Posterior vena cava (tissue), 2 donors: ENCODE data around the gene BMERB1. TPM values are rescaled to one million over a fixed set of nuclear protein-coding genes. Genes with fewer than 3 reads are reported as not detected.
A peak's percentile ranks its signal among the peaks of the same experiment; 100 is the strongest.
"Not testable (repeated sequence)": the region's sequence is repeated elsewhere in the genome, so short reads cannot be mapped to it uniquely, and the experiment has no call there.

ENCODE experiments used
- DNase-seq: peaks from one replicate; pipeline ENCODE4 v3.0.0-alpha.2; 2020; ENCODE audit warnings: low spot score
- intact Hi-C, 2 donors: fragments of 100-400 bp; cut with DNase I; formaldehyde crosslinking; loops; one replicate each; pipeline versions ENCODE4 v1.14.1 to v1.14.2; 2022 to 2023
- total RNA-seq, 2 donors: library from RNA; stranded (reverse); fragmentation: NEBNext Ultra II Directional; extraction: Animal tissue kit (Norgen Biotek cat#: 25700); gene quantifications; one replicate each; pipeline ENCODE4 v1.2.1, GENCODE V29; 2021
- donor health status: DM: yes; HTN: yes; CAD: no.
- donor health status: DM: yes; HTN: yes; CAD: no.

Gene BMERB1
- total RNA-seq, 2 donors from 2014 or later = 63.6 to 64.0 TPM

- intact Hi-C loops = no loop called here
- no peak for DNase-seq
Measured at GRCh38 chr16:15418206-15418605, 16.2 kb upstream of the BMERB1 start.

DNA sequence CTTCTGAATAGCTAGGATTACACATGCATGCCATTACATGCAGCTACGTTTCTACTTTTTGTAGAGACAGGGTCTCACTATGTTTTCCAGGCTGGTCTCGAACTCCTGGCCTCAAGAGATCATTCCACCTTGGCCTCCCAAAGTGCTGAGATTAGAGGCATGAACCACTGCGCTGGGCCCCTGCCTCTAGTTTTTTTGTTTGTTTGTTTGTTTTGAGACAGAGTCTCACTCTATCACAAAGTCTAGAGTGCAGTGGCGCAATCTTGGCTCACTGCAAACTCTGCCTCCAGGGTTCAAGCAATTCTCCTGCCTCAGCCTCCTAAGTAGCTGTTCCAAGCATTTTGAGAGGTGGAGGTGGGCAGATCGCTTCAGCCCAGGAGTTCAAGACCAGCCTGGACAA, 12.7 kb upstream of the BMERB1 start:
- intact Hi-C loops = loop anchor here in 1 of 2 donors (10.0 kb wide), 1 partner anchor 773 kb away; no protein-coding TSS in a partner anchor
- not testable (repeated sequence) for DNase-seq

DNA sequence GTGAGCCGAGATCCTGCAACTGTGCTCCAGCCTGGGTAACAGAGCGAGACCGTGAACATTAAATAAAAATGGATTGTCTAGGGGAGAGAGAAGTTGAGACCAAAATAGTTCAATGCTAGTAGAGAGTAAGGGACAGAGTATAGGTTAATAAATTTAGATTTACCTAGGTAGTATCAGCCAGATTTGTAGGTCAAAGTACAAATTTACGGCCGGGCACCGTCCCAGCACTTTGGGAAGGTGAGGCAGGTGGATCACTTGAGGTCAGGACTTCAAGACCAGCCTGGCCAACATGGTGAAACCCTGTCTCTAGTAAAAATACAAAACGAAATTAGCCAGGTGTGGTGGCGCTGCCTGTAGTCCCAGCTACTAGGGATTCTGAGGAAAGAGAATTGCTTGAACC, 12.2 kb upstream of the BMERB1 start:
- no peak for DNase-seq
- intact Hi-C loops = loop anchor here in 1 of 2 donors (10.0 kb wide), 1 partner anchor 773 kb away; no protein-coding TSS in a partner anchor

DNA sequence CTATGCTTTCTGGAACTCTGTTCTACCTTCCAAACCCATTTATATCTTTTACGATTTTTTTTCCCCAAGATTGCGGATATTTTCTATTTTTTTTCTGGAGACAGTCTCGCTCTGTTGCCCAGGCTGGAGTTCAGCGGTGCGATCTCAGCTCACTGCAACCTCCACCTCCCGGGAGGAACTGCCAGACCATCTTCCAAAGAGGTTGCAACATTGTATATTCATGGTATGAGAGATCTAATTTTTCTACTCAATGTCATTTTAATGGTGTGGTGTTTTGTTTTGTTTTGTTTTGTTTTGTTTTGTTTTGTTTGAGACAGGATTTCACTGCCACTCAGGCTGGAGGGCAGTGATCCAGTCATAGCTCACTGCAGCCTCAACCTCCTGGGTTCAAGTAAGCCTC, 8.5 kb upstream of the BMERB1 start:
- DNase-seq = no peak
- intact Hi-C loops = loop anchor here in 1 of 2 donors (10.0 kb wide), 1 partner anchor 769 kb away; no protein-coding TSS in a partner anchor

DNA sequence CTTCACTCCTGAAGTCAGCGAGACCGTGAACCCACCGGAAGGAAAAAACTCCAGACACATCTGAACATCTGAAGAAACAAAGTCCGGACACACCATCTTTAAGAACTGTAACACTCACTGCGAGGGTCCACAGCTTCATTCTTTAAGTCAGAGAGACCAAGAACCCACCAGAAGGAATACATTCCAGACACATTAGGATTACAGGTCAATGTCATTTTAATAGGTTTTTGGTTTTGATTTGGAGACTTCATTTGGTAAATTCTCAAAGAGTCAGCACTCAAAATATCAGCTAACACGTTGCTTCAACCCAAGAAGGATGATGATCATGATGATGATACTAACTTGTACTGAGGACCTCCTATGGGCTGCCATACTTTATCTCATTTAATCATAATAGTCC, 7.6 kb upstream of the BMERB1 start:
- no peak for DNase-seq
- intact Hi-C loops = loop anchor here in 1 of 2 donors (10.0 kb wide), 1 partner anchor 768 kb away; no protein-coding TSS in a partner anchor

GRCh38 chr16:15427648-15428239, 6.6 kb upstream of the BMERB1 start:
- DNase-seq = peak; percentile 85
- intact Hi-C loops = loop anchor here in 1 of 2 donors (10.0 kb wide), 1 partner anchor 767 kb away; no protein-coding TSS in a partner anchor

GRCh38 chr16:15430884-15431283, 3.5 kb upstream of the BMERB1 start:
- DNase-seq = not testable (repeated sequence)
- intact Hi-C loops = loop anchor here (5.0 kb wide), 3 partner anchors 61 to 121 kb away; no protein-coding TSS in a partner anchor

DNA sequence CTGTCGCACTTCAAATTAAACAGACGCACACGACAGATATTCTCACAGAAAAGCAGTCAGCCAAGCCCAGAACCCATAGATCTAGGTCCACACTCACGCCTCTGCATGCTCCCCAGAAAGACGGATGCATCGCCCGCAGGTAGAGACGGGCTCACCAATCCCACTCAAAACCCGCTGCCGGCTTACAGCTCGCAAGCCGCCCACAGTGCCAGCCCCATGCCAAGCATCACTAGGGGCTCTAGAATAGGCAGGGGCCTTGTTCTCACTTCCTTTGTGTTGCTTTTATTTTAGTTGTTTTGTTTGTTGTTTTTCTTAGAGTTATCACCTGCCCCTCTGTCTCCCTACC, 336 bp upstream of the BMERB1 start:
- DNase-seq = no peak
- intact Hi-C loops = loop anchor here (5.0 kb wide), 3 partner anchors 58 to 118 kb away; no protein-coding TSS in a partner anchor

GRCh38 chr16:15435216-15435864, 952 bp downstream of the BMERB1 start:
- no peak for DNase-seq
- intact Hi-C loops = no loop called here

DNA sequence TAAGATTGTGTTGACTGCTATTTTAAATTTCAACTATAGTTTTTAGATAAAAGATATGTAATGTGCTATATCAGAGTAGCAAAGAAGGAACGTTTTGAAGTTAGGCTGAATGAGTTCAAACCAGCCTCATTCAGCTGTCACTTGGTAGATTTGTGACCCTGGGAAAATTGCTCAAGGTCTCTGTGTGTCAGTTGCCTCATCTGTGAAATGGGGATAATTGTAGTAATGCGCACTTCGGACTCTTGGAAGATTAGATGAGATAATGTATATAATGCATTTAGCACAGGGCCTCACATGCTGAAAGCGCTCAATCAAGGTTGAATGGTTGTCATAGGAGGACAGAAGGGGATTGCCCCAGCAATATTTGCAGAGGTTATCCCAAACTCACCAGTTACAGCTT, 4.7 kb downstream of the BMERB1 start:
- no peak for DNase-seq
- intact Hi-C loops = no loop called here

- intact Hi-C loops = no loop called here
- DNase-seq = no peak
Measured at GRCh38 chr16:15439521-15439920, 5.1 kb downstream of the BMERB1 start.

- DNase-seq = no peak
- intact Hi-C loops = no loop called here
Measured at GRCh38 chr16:15440852-15441251, 6.5 kb downstream of the BMERB1 start.

GRCh38 chr16:15442140-15442539, 7.8 kb downstream of the BMERB1 start:
- DNase-seq, intact Hi-C loops: not testable (repeated sequence)

DNA sequence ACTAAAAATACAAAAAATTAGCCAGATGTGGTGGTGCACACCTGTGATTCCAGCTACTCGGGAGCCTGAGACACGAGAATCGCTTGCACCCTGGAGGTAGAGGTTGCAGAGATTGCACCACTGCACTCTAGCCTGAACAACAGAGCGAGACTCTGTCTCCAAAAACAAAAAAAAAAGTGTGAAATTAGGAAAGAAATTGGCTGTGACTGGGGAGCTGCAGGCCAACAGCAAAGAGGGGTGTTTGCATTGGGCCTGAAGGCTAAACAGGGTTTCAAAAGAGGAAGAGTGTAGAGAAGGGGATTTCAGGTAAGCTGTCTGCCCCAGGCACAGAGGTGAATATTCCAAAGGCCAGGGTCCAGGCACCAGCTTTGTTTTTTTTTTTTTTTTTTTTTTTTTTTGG, 9.4 kb downstream of the BMERB1 start:
- intact Hi-C loops = no loop called here
- DNase-seq = no peak

GRCh38 chr16:15444264-15444663, 9.9 kb downstream of the BMERB1 start:
- intact Hi-C loops = no loop called here
- DNase-seq = no peak

- intact Hi-C loops = no loop called here
- no peak for DNase-seq
Measured at GRCh38 chr16:15445450-15445849, 11.1 kb downstream of the BMERB1 start.

GRCh38 chr16:15446901-15447300, 12.5 kb downstream of the BMERB1 start:
- no peak for DNase-seq
- intact Hi-C loops = no loop called here

GRCh38 chr16:15450624-15451023, 16.2 kb downstream of the BMERB1 start:
- intact Hi-C loops = no loop called here
- DNase-seq = peak; percentile 85

- no peak for DNase-seq
- intact Hi-C loops = no loop called here
Measured at GRCh38 chr16:15451098-15451731, 16.8 kb downstream of the BMERB1 start.

- intact Hi-C loops = no loop called here
Measured at GRCh38 chr16:15452246-15452855, 18.0 kb downstream of the BMERB1 start.

More at GRCh38 chr16:15452246-15452855, 18.0 kb downstream of the BMERB1 start:
- DNase-seq = no peak
